Fibroblast of skin of right quadriceps (primary cell): ENCODE measurements around the gene PGR.
A peak's percentile ranks its signal among the peaks of the same experiment; 100 is the strongest.
"Not testable (repeated sequence)": the region's sequence is repeated elsewhere in the genome, so short reads cannot be mapped to it uniquely, and the experiment has no call there.

Experiments
- DNase-seq: peaks from one replicate; pipeline ENCODE4 v3.0.0-alpha.2; 2013

The PGR gene

GRCh38 chr11:101063706-101064105 lies 65.9 kb downstream of the PGR start:
- no peak for DNase-seq

- DNase-seq, result no peak
These were observed 68.0 kb downstream of the PGR start for GRCh38 chr11:101061606-101062005.

GRCh38 chr11:101059331-101059730 lies 70.3 kb downstream of the PGR start:
- no peak for DNase-seq

GRCh38 chr11:101053492-101053891 lies 76.1 kb downstream of the PGR start:
- DNase-seq, result no peak

- no peak for DNase-seq
These were observed 77.9 kb downstream of the PGR start for GRCh38 chr11:101051677-101052076.

- DNase-seq, result no peak
These were observed 79.8 kb downstream of the PGR start for GRCh38 chr11:101049813-101050212.

- DNase-seq, result no peak
These were observed 80.5 kb downstream of the PGR start for GRCh38 chr11:101049123-101049522.

GRCh38 chr11:101048479-101048878 lies 81.1 kb downstream of the PGR start:
- no peak for DNase-seq

GRCh38 chr11:101046947-101047346 lies 82.7 kb downstream of the PGR start:
- DNase-seq, result no peak

- no peak for DNase-seq
These were observed 84.2 kb downstream of the PGR start for GRCh38 chr11:101045415-101045814.

GRCh38 chr11:101043940-101044339 lies 85.7 kb downstream of the PGR start:
- DNase-seq, result no peak

- DNase-seq, result no peak
These were observed 93.7 kb downstream of the PGR start for GRCh38 chr11:101035872-101036271.

GRCh38 chr11:101034076-101034475 lies 95.5 kb downstream of the PGR start:
- no peak for DNase-seq

- DNase-seq, result no peak
These were observed 96.6 kb downstream of the PGR start for GRCh38 chr11:101032991-101033390.

- no peak for DNase-seq
These were observed 97.9 kb downstream of the PGR start for GRCh38 chr11:101031713-101032112.

GRCh38 chr11:101030692-101031091 lies 98.9 kb downstream of the PGR start:
- DNase-seq, result no peak

GRCh38 chr11:101030015-101030414 lies 99.6 kb downstream of the PGR start:
- no peak for DNase-seq

GRCh38 chr11:101028644-101029043 lies 101.0 kb downstream of the PGR start:
- no peak for DNase-seq

- DNase-seq, result no peak
These were observed 107.4 kb downstream of the PGR start for GRCh38 chr11:101022256-101022655.

GRCh38 chr11:101019870-101020269 lies 109.7 kb downstream of the PGR start:
- no peak for DNase-seq

GRCh38 chr11:101014600-101015285 lies 114.9 kb downstream of the PGR start:
- no peak for DNase-seq

GRCh38 chr11:101013702-101014101 lies 115.9 kb downstream of the PGR start:
- DNase-seq, result not testable (repeated sequence)

- no peak for DNase-seq
These were observed 117.7 kb downstream of the PGR start for GRCh38 chr11:101011881-101012280.

GRCh38 chr11:101010899-101011298 lies 118.7 kb downstream of the PGR start:
- DNase-seq, result peak; percentile 13

- DNase-seq, result no peak
These were observed 119.9 kb downstream of the PGR start for GRCh38 chr11:101009690-101010055.
